GM19328 (cell line): ENCODE data around the gene GRK4.
"Not testable (repeated sequence)": the region's sequence is repeated elsewhere in the genome, so short reads cannot be mapped to it uniquely, and the experiment has no call there.

Source experiments
- ATAC-seq: cut with Tn5 transposase; IDR thresholded peaks from one replicate; pipeline ENCODE4 v1.9.1; 2021; ENCODE audit warnings: mild to moderate bottlenecking, moderate library complexity; ENCODE audit not compliant: unreplicated experiment

The GRK4 gene

DNA sequence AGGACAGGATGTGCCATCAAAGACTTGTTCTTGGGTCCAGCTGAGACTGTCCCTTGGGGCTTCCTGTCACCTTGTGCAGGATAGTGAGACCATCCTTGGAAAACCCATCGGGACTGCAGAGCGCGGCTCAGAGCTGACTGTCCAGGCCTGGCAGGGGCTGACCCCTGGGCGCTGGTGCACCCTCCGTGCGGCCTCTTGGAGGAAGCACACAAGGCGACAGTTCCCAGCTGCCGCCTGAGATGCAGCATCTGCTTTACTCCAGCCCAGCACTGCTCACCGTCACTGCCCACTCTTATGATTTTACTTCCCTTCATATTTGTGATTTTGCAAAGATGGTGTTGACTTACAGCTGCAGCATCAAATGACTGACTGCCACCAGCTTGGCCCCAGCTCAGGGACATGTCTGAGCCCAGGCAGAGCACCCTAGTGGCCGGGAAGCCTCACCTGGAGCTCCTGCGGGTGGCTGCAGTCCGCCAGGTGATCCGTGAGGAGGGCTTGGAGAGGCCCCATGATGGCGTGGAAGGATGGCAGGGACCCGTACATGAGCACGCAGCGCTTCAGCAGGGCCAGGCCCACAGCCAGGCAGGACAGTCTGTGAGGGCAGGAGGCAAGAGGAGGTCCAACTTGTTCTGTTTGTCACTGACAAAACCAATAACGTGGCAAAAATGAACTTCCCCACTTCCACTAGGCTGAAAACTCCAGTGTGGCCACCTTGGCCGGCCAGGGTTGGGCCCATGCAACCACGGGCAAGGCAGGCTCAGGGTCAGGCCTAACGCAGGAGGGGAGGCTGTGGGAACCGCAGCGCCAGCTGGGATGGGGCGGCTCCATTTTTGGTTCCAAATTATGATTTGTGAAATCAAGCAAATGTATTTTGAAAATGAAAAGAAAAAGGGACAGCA is 22.0 kb upstream of the GRK4 start:
- ATAC-seq, result no peak

GRCh38 chr4:2942037-2942531 is 21.3 kb upstream of the GRK4 start:
- no peak for ATAC-seq

GRCh38 chr4:2942532-2943363 is 20.6 kb upstream of the GRK4 start:
- no peak for ATAC-seq

- no peak for ATAC-seq
Observed at GRCh38 chr4:2943364-2944090, 19.8 kb upstream of the GRK4 start.

DNA sequence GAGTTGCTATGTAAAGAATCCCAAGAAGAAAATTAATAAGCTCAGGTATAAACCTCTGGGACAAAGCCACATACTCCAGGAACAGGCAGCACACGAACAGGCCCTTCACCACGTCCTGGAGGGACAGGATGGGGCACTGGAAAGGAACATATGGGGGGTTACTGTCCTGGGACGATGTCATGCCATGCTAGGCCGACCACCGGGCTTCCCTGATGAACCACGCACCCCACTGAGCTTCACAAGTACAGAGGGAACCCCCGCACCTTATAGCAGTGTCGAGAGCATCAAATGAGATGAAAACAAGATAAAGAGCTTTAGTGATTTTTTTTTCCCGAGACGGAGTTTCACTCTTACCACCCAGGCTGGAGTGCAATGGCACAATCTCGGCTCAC is 19.3 kb upstream of the GRK4 start:
- no peak for ATAC-seq

DNA sequence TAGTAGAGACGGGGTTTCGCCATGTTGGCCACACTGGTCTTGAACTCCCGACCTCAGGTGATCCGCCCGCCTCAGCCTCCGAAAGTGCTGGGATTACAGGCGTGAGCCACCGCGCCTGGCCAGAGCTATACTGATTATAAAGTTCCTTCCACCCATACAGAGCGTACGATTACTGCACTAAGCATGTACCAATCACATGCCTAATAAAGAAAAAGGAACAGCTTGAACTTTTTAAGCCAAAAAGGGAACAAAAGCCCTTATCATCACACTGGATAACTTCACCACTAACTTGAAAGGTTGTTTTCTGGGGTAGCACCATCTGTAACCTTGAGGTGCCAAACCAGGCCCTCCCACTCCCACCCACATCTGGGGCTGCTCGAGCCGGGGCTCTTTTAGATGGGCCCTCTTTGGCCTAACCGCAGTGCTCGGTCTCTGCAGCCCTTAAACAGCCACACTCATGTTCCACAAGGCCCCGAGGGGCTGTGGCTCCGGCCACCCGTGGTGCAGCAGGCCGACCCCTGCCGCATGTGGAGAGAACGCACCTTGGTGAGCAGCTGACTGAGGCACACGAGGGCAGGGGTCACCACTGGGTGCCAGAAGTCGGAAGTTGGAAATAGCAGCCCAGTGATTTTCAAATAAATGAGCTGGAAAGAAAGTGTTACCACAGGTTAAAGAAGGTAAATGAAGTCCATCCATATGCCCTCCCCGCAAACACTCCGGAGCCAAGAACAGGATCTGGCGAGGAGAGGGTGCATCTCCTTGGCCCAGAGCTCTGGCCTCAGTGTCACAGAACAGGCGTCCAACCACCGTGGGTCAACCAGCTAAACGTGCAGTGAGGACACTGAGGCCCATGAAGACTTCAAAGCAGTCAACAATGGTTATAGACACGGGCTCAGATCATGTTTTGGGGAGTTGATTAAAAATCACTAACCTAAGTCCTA is 18.5 kb upstream of the GRK4 start:
- ATAC-seq, result no peak

GRCh38 chr4:2945619-2946604 is 17.5 kb upstream of the GRK4 start:
- not testable (repeated sequence) for ATAC-seq

DNA sequence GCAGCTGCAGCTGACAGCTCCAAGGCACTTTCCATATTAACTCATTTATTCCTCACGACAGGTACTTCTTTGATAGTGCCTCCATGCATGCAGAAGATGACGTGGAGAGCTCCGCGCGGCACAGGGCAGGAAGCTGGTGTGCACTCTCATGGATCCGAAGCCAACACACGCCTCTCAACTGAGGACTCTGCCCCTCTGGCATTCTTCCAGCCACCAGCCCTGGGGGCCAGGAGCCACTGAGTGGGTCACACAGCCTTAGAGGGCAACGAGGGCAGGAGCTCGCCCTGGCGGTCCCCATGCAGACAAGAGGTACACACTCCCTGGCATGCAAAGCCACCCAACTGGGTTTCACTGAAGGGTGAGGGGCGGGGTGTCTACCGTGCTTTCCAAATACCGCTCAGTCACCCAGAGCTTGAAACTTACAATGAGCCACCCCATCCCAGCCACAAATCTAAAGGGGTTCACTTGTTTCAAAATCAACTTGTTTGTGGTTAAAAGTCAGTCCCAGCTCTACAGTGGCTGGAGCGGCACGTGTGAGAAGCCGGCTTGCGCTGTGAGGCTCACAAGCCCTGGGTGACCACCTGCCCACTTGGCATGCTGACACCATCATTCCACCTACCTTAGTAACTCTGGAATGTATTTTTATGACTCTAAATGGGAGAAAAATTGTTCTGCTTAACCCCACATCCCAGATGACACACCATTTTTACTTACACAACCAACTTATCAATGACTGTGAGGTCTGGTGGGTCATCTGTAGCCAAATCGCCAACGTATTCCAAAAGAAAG is 16.4 kb upstream of the GRK4 start:
- ATAC-seq, result no peak

DNA sequence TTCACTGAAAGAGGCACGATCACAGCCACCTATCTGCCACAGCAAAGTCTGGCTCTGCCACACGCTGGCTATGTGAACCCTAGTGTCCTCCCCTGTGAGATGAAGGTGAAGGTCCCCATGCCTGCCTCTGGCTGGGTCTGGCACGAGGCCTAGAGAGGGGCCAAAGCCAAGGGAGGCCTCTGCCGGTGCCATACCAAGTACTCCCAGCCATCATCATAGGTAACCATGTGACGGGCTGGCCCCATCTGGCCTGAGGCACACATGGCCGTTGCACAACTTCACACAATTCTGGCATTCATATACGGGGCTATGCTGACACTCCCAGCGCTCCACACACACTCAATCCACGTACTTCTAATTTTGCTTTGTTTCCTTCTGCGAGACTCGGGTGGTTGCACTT is 15.4 kb upstream of the GRK4 start:
- ATAC-seq, result no peak

DNA sequence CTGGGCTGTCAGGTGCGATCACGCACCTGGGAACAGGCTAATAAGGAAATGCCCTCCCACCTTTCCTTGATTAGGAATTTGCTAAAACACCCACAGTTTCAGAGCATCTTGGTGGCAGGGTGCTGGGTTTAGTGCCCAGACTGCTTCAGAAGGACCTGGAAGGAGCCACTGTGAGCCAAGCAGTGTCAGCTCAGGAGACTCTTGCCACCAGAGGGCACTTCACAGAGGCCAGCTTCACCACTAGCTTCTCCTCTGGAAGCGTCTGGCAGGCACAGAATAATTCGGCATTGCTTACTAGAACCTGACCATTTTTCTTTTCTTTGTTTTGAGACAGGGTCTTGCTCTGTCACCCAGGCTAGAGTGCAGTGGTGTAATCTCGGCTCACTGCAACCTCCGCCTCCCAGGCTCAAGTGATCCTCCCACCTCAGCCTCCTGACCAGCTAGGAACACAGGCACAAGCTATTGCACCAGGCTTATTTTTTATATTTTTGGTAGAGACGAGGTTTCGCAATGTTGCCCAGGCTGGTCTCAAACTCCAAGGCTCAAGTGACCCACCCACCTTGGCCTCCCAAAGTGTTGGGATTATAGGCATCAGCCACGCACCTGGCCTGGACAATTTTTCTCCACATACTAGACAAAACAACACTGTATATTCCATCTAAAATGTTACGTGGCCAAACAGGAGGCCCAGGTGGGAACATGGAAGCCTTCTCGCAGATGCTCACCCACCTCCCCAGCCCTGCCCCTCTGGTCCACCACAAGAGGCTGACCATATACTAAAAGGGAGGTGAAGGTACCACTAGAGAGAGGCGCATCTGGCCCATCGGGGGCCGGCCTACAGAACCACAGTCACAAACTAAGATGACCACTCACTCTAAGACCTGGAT is 14.2 kb upstream of the GRK4 start:
- ATAC-seq, result no peak

GRCh38 chr4:2949782-2950125 is 13.6 kb upstream of the GRK4 start:
- ATAC-seq, result no peak

DNA sequence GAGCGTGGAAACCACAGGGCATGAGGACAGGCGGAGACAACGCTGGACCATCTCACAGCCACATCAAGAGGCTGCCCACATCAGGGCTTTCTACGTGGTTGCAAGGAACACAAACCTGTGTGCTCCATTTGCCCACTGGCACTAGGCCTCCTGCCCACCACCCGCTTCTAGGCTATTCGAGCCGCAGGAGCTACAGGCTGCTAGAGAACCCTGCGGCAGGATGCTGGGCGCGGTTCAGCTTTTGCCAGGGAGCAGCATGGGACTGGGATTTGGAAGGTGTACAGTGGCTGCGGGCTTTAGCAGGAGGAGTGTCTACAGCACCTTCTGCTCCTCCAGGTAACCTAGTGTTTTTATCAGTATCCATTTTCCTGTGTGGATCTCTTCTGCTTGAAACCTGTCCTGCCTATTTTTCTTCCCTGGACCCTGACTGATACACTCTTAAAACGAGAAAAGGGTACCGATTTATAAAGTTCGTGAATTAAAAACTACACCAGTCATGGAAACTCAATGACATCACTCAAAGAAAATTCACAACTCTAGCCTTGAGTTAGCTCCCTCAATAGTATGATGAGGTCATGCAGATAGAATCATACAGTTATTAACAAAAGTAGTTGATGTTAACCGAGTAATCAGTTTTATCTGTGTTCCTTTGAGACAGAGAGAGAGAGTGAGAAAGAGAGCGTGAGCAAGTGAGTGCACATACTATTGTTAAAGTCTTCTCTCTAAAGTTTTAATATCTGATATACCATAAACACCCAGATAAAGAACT is 13.0 kb upstream of the GRK4 start:
- no peak for ATAC-seq

DNA sequence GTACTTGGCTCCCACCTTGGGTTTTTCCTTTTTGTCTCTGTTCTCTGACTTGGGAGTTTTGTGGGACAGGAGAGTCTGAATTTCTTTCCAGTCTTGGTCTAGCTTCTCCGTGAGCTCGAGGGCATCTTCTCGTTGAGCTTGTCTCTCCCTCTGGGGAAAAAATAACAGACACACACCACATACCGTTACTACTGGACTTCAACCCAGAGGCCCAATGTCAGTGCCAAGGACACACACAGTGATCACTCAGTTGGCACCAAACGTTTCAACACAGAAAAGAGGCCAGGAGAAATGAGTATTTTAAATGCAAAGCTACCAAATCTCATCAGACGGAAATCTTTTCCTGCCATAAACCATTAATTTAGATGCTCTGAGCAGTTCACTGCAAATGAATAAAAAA is 9.9 kb upstream of the GRK4 start:
- no peak for ATAC-seq

GRCh38 chr4:2954358-2955185 is 8.8 kb upstream of the GRK4 start:
- ATAC-seq, result no peak

GRCh38 chr4:2955186-2956044 is 8.0 kb upstream of the GRK4 start:
- ATAC-seq, result not testable (repeated sequence)
